Activated CD8-positive, alpha-beta memory T cell treated with anti-CD3 and anti-CD28 coated beads, Interleukin-2, amount 50 U/mL, for 1 hour (primary cell): Measurements from ENCODE around the gene ABCC1.
"Not testable (repeated sequence)": the region's sequence is repeated elsewhere in the genome, so short reads cannot be mapped to it uniquely, and the experiment has no call there.

Source experiments
- DNase-seq: peaks from one replicate; pipeline ENCODE4 v3.0.0-alpha.2; 2020; ENCODE audit errors: extremely low read depth

Gene ABCC1

GRCh38 chr16:16185095-16185494, 235.7 kb downstream of the ABCC1 start:
- DNase-seq = no peak

DNA sequence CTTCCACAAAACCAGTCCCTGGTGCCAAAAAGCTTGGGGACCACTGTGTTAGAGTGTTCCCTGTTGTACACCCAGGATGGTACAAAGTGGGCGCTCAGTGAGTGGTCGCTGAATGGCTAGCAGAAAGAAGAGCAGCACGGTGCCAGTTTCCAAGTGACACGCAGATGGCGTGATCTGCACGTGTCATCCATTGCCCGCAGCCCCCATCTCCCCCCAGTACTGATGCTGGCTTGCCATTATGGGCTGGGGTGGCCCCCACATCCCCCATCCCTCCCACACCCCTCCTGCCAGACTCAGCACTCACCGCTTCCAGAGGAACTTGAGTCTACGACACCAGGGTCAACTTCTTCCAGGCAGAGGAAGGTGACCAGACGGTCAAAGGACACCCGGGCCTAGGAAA, 237.4 kb downstream of the ABCC1 start:
- DNase-seq = no peak

DNA sequence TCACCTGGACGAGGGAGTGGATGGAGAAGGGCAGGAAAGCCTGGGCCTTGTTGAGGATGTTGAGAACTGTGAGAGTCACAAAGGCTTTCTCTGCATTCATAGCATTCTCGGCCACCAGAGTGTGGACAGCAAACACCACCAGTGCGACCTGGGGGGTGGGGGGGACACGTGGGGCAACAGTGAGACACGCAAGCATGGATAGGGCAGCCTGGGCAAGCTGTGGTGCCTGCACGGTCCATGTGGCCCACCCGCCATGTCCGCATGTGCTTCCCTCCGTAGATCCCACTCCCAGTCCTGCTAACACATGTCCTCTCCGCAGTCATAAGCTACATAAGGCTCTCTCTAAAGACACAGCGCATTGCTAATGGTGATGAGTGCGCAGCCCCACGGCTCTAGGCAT, 239.4 kb downstream of the ABCC1 start:
- DNase-seq = no peak

DNA sequence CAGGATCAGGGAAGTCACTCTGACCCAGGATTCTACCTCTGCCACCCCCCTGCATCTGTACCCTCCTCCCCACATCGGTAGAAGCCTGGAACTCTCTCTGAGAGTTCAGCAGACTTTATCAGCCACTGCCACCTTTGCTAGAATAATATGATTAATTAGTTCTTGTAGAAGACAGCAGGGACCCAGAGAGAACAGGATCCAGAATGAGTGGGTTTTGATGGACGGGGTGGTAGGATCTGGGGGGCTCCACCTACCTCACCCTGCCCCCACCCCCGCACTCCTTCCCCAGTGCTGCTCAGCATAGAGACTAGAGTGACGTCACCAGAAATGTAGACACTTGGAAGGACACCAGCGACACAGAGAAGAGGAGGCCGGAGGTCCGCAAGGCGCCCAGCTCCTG, 240.4 kb downstream of the ABCC1 start:
- no peak for DNase-seq

GRCh38 chr16:16190546-16190945, 241.1 kb downstream of the ABCC1 start:
- no peak for DNase-seq

DNA sequence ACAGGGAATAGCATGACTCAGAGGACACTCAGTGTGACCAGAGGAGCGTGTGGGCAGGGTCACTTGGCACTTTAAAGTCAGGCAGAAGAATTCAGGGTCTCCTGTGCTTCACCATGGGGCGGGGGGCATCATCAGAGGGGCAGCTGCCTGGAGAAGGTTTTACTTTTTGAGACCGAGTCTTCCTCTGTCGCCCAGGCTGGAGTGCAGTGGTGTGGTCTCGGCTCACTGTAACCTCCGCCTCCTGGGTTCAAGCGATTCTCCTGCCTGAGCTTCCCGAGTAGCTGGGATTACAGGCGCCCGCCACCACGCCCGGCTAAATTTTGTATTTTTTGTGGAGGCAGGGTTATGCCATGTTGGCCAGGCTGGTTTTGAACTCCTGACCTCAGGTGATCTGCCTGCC, 241.6 kb downstream of the ABCC1 start:
- not testable (repeated sequence) for DNase-seq

DNA sequence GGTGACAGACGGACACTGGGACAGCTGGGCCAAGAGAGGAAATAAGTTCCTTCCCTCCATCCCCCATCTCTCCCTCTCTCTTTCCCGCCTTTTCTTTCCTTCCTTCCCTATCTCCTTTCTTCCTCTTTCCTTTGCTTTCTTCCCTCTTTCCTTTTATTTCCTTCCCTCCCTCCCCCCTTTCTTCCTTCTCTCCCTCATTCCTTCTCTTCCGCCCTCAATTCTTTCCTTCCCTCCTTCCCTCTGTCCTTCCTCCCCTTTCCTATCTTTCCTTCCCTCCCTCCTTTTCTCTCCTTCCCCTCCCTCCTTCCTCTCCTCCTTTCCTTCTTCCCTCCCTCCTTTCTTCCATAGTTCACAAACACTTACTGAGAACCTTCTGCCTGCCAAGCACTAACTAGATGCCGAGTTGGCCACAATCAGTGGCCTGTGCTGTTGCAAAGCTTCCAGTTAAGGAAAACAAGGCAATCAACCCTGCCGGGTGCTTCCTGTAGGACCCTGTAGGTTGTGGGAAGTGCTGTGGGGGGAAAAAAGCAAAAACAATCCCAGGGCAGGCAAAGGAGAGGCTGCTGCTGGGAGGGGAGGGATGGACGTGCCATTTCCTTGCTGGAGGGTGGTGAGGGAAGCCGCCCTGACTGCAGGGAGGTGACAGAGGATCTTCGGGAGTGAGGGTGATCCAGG, 242.2 kb downstream of the ABCC1 start:
- DNase-seq = no peak
